Measurements from ENCODE around the gene CACNA2D3.
"Not testable (repeated sequence)": the region's sequence is repeated elsewhere in the genome, so short reads cannot be mapped to it uniquely, and the experiment has no call there.

CACNA2D3 gene

DNA sequence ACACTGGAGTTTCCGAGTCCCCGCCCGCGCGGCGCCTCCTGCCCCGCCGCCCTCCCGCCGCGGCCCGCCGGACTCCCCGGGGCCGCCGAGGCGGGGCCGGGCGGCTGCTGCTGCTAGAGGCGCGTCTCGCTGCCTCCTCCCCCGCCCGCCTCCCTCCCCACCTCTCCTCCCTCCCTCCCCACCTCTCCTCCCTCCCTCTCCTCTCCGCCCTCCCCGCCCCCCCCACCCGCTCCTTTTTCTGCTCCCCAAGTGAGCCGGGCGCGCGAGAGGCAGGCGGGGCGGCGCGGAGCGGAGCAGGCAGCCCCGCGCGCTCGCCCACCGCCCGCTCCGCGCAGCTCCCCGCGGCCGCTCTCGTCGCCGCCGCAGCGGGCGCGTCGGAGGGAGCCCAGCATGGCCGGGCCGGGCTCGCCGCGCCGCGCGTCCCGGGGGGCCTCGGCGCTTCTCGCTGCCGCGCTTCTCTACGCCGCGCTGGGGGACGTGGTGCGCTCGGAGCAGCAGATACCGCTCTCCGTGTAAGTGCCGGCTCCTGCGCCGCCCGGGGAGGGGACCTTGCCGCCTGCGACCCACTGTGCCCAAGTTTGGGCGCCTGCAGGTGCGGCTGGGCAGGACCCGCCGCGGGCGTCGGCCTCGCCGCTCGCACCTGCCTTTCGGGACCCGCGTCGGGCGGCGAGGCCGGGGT lies at the start of gene CACNA2D3:
Gene CACNA2D3 (plus strand): TSS at position 229 of the 679 bp plus-strand sequence.
- DNase-seq, result peak; percentile 54 to 71 (median 65)

DNA sequence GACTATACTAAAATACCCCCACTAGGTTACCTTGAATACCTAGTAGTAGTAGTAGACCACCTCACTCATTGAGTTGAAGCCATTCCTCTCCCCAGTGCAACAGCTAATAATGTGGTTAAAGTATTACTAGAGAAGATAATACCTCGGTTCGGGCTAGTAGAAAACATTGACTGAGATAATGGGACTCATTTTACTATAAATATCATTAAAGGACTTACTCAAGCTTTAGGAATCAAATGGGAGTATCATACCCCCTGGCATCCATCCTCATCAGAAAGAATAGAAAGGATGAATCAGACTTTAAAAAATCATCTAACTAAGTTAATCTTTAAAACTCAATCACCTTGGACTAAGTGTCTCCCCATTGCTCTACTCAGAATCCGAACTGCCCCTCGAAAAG lies 49.0 kb upstream of the CACNA2D3 start:
- no peak for DNase-seq

DNA sequence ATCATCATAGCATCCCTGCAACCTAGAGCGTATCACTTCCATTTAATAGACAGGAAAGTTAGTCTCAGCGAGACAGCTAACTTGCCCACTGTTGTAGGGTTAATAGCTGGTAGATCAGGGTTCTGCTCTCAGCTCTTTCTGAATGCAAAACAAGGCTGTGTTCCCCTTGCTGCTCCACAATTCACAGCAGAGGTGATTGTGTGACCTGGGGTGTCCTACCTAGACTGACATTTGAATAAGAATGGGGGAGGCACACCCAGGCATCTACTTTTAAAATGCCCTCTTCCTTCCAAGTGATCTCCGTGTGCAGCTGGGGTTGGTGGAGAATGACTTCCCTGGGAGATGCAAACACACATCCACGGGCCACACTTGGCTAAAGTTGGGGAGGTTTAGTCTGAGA lies 43.0 kb upstream of the CACNA2D3 start:
- no peak for DNase-seq

DNA sequence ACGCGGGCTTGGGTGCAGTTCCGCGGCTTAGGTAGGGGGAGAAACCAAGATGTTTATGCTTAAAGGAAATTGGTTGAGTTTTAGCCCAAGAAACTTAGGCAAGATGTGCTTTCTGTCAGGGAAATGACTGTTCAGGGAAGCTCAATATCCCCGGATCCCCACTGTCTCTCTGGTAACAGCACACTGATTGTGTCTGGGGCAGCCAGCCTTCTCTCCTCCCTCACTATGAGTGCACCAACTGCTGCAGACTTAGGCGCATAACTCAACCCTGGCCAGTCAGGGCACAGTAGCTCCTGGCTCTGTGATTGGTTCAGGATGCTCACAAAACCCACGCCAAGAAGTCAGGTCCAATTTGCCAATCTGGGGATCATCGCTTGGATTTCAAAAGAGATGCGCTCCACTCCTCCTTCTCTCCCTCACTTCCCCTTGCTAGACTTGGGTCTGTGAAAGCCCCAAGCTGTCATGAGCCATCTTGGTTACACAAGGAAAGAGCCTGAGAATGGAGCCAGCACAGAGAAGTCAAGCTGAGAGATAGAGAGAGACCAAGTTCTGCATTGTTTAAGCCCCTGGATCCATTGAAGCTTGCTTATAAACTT lies 42.5 kb upstream of the CACNA2D3 start:
- no peak for DNase-seq

DNA sequence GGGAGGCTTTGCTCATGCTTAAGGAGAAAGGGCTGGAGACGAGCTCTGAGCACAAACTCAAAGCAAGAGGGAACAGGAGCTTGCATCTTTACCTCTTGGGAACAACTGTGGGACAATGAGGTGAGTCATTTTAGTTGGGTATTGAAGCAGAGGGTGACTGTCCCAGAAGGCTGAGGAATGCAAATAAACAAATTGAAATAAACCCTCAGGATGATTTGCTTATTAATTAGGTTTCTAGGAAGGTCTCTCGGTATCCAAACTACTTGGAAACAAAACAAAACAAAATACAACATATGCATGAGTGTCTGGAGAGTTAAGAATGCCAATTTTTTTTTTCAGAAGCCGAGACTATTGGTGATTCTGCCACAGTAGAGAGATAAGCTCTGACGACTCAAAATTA lies 38.4 kb upstream of the CACNA2D3 start:
- DNase-seq, result no peak

DNA sequence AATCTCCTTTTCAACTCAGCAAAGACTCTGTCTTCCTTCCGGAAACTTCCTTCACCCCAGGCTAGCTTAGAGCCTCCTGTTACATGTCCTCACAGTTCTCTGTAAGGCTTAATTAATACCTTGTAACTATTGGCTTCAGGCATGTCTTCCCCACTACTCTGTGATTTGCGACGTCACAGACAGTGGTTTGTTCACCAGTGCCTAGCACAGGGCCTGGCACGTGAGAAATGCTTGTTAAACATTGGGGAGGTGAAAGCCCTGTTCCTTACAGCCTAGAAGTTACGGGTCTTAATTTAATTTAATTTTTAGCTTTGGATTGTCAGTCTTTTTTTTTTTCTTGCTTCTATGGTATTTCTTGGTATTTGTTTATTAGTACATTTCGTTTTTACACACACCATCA lies 36.4 kb upstream of the CACNA2D3 start:
- no peak for DNase-seq

DNA sequence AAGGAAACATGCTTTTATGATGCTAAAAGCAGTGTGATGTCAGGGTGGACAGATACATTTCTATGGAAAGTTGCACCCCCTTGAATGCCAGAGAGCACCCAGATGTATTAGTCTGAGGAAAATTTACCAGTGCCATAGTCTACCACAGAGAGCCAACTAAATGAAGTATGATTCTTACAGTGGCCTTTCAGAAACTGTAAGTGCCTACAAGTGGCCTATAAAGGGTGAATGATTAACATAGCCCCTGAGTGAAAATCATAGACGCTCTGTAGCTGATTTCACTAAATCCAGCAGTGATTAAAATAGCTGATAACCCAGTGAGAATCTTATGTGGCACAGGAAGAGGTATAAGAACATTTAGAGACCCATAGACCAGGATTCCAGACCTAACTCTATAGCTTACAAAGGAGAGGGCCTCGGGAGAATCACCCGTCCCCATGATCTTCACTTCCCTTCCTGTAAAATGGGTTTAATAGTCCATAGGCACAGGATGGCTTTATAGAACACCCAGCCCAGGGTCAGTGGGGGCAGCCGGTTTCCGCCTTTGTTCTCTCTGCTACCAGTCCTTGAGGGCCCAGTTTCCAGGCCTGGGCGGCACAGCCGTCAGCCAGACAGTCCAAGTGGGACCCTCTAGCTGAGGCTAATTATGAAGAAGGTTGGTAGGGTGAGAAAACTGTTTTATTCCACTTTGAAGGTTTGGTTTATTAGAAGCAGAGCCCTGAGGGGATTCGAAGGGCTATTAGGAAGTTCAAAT lies 35.5 kb upstream of the CACNA2D3 start:
- no peak for DNase-seq

DNA sequence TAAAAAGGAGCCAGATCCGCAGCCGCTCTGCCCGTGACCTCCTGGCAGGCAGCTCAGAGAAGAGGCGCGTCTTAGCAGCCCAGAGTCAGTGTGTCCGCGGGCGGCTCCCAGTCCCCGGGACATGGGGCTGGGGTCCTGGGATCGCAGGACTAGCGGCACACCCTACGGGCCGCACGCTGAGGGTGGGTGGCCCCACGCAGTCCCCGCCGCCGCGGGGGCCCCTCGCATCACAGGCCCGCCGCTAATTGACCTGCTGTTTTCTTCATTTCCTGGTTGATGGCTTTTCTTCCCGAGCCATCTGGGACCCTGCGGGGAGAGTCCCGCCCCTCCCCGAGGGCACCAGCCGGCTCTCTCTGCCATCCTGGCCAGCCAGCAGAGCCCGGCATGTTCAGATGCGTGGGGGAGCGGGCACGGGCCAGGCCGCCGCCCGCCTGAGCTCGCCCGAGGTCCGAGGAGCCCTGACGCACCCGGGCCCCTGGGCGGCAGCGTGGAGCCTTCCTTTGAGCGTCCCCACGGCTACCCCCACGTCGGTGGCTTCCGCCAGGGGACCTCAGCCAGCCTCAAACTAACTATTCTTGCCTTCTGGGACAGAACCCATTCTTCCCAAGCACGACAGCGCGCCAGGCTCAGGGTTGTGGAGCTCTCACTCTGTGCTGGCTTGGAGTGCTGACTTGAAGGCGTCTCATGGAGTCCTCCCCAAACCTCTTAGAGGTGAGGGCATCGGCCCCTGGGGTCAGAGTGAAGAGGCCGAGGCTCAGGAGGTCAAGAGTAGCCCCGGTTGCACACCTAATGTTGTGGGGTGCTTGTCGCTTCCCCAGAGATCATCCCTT lies 34.6 kb upstream of the CACNA2D3 start:
- DNase-seq, result no peak

DNA sequence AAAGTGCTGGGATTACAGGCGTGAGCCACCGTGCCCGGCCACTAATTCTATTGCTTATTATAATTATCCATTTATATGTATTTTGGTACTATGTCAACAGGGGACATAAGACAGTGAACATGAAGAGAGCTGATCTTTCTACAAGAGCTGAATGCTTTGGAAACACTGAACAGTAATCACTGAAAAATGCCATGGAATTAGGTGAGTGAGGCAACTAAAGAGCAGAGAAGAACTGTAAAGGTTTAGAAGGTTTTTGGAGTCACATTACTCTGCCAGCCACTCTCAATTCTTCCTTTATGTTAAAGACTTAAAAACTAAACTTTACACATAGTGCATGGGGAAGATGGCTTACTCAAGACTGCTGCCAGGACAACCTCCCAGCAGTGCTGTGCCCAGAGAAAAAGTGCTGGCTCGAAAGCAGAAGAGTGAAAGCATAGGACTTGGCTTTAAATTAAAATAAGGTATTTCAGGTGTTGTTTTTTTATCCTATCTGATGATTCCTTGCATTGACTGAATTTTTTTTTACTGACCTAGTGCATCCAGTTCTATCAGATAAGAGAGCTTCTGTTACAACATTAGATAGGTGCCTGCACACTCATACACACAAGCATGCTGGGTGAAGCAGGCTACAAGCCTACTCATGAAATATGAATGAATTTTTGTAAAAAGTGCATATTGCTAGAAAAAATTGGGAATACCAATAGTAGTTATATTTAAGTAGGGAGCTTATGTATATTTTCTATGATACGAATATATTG lies 28.7 kb upstream of the CACNA2D3 start:
- DNase-seq, result no peak

DNA sequence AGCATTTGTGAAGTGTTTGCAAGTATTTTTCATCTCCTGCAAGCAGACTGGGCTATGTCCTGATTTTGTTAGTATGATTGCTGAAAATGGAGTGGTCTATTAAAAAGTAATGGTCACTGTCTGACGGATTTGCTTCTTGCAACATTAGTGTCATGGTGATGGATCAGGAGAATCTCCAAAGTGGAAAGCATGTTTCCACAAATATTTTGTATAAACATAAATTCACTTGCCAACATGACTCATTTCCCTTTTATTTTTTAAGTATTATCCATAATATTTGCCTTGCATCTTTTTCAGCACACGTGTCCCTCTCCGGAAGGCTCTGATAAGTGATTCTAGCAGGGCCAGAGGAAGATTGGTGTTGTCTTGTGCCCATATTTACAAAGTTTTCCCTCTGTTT lies 27.4 kb upstream of the CACNA2D3 start:
- DNase-seq, result no peak

DNA sequence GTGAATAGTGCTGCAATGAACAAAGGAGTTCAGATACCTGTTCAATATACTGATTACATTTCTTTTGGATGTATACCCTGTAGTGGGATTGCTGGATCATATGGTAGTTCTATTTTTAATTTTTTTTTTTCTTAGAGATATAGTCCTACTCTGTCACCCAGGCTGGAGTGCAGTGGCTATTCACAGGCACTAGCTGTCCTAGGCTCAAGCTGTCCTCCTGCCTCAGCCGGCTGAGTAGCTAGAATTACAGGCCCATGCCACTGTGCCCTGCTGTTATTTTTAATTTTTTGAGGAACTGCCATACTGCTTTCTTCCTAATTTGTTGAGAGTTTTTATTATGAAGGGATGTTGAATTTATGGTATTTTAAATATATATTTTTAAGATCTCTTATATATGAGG lies 23.0 kb upstream of the CACNA2D3 start:
- no peak for DNase-seq

DNA sequence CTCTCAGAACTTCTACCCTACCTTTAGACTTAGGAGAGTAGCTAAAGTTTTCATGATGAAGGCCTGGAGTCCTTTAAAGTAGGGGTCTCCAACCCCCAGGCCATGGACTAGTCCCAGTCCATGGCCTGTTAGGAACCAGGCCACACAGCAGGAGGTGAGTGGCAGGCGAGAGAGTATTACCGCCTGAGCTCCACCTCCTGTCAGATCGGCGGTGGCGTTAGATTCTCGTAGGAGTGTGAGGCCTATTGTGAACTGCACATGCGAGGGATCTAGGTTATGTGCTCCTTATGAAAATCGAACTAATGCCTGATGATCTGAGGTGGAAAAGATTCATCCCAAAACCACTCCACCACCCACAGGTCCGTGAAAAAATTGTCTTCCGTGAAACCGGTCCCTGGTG lies 18.3 kb upstream of the CACNA2D3 start:
- DNase-seq, result no peak

DNA sequence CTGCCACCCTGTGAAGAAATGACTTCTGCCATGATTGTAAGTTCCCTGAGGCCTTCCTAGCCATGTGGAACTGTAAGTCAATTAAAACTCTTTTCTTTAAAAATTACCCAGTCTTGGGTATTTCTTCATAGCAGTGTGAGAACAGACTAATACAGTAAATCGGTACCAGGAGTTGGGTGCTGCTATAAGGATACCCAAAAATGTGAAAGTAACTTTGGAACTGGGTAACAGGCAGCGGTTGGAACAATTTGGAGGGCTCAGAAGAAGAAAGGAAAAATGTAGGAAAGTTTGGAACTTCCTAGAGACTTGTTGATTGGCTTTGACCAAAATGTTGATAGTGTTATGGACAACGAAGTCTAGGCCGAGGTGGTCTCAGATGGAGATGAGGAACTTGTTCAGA lies 6.2 kb upstream of the CACNA2D3 start:
- DNase-seq, result not testable (repeated sequence)

DNA sequence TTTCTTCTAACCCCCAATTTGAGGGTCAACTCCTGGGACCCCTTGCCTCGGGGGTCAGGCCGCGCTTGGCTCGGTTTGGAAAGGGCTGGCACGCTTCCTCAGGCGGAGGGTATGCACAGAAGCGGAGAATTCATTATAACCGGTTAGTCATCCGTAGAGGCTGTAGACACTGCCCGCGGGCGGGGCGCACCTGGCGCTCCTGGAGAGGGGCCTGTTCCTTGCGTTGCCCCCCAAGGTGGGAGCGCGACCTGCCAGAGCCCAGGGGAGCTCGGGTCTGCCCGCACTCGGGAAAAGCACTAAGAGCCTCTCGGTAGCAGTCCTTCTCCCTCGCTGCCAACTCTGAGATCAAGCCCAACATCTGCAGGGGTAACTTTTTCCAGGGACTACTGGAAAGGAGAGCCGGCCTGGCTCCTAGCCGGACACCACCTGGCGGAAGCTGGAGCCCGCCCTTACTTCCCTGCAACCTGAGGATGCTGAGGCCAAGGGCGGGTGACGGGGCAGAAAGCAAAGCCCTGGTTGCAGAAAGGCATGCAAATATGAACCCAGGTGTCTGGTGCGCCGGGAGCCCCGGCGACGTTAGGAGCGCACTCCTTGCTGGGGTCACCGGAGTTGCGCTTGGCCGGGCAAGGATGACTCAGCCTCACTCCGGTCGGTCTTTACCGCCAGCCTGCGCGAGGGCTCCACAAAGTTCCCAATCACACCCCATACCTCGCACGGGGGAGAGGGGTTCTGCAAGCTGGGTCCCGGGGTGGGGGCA lies 1.5 kb upstream of the CACNA2D3 start:
- peak; percentile 33 to 66 (median 57) for DNase-seq

DNA sequence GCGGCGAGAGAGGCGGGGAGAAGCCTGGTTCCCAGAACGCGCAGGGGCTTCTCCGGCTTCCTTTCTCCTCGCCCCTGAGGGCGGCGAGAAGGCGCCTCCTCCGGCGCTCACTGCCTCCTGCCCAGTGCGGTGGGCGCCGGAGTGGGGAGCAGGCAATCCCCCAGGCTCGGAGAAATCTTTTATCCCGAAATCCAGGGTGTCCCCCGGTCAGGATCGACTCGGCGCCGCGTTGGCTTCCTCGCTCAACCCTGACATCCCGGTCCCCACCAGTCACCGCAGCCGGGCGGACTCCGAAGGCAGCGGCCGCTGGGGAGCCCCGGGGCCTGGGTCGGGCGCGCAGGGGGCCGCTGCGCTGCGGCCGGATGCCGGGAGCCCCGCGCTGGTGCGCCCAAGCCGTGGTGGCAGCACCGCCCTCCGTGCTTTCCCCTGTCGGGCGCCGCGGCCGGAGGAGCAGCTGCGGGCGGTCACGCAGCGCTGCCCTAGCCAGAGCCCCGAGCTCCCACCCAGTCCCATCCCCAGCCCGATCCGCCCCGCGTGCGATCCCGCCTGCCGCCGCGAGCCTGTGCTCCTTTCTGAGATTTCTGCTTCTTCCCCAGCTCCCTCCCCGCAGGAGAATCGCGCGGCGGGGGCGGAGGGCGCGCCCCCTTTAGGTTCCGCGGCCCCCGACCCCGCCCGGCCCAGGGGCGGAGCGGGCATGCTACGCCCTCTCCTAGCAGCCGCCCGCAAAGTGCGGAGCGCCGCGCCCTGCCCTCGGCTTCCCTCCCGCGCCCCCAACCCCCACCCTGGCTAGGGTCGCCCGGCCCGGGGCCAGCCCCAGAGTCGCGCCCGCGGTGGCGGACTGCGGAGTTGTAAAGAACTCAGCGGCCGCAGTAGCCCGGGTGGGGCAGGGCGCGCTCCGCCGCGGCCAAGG lies 683 bp upstream of the CACNA2D3 start:
- peak; percentile 33 to 65 (median 62) for DNase-seq

DNA sequence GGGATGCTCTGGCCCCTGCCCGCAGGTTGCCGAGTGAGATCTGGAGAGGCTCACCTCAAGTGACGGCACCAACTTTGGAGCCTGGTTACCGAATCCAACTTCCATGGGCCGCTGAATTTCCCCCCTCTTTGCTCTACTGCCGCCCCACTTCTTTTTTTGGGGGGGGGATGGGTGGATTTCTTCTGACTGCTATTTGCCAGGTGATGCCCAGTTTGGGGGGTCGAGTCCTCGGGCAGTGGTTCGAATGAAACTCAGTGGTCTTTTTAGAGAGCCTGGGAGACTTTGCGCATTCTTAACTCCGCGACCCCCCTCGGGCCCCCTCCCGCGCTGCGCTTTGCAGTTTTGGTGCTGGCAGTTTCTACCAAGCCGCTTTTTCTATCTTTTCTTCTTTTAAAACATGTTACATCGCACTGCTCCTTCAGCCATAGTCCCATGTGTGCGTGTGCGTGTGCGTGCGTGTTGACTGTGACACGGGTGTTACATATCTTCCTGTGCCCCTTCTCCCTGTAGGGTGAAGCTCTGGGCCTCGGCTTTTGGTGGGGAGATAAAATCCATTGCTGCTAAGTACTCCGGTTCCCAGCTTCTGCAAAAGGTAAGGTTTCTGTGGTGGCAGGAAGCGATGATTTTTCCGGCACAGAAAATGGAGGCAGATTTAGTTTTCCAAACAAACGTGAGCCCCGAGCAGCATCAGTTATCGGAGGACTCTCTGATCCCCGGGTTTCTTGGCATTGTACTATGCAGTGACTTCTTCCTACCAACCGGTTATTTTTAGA lies 837 bp downstream of the CACNA2D3 start:
- DNase-seq, result peak in 1 of 3 experiments; percentile 35

DNA sequence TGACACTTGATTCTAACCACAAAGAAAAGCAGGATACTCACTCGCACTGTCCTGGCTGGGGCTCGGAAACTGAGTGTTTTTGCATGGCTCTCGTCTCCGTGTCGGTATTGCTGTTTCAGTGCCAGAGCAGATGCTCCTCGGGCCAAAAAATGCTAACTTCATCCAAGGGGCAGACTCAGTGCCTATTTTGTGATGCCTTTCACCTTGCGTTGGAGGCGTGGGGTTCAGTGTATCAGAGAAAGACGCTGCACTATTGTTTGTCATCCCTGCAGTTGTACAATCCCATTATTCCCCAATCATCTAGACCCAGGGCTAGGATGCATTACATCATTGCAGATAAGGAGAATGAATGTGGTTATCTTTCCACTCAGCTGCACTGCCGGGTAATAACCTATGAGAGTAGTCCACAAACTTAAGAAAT lies 1.4 kb downstream of the CACNA2D3 start:
- no peak for DNase-seq

DNA sequence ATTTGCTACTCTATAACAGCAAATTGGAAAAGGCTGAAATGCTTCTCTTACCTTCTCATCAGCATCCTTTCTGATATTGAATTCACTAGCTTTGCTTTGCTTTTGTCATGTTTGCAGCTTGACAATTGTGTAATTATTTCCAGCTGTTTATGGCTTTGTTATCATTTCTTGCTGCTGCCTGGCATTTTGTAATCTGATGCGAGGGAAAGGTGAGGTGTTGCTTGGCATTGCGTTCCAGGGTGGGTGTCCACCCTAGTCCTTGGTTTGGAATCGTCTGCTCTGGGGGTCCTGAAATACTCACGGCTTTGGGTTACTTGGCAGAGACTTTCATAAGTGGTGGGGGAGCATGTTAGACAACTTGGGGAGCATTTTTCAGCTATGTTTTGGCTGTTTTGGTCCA lies 2.9 kb downstream of the CACNA2D3 start:
- DNase-seq, result peak in 2 of 3 experiments; percentile 1 to 34

DNA sequence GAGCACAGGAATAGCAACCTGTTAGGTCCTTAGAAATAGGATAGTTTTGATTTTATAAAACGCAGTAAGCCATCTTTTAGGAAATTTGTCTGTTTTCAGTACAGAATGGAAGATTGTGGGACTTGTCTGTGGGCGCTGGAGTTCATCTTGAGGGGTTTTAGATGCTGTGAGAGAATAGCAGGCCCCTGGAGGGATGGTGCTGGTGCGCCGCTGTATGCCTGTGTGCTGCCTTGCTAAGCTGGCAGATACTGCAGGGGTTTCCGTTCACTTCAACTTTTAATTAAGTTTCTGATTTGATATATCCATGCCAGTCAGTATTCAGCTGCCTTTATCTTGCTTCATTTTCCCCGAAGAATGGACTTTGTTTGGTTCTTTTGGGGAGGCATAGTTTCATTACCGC lies 4.2 kb downstream of the CACNA2D3 start:
- DNase-seq, result no peak
